ENCODE measurements around the gene COLEC11.
"Not testable (repeated sequence)": the region's sequence is repeated elsewhere in the genome, so short reads cannot be mapped to it uniquely, and the experiment has no call there.

COLEC11 gene

DNA sequence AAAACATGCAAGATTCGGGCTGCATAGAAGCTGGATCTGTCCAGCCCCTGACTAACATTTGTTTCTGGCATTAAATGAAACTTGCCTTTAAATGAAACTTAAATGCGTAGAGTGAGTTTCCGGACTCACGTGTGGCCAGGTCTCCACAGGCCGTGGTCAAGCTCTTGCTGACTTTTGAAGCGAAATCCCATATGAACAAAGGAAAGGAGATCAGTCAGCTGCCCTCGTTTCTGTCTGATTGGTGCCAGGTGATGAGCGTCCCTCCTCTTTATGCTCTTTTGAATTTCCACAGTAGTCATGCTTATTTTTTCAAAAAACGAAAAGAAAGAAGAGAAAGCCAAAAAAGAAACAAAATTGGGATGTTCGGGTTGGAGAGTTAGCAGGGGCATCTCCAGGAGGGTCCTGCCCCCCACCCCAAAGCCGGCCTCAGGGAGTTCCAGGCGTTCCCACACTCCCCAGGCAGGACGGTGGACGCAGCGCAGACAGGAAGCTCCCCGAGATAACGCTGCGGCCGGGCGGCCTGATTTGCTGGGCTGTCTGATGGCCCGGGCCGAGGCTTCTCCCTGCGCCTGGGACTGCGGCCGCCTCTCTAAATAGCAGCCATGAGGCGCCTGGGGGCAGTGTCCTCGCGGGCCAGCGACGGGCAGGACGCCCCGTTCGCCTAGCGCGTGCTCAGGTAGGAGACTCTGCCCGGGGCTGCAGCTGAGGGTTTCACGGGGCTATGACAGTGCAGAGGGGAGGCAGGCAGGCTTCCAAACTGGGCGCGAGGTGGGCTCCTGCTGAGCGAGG lies at the start of gene COLEC11:
Gene COLEC11, plus strand, starts transcription at position 620 of the 789 bp plus-strand sequence. CDS start 9,229 bp downstream, outside the sequence.
- in situ Hi-C loops (cut with MboI; ENCODE audit: low sequenced_read_pairs): no loop called here

DNA sequence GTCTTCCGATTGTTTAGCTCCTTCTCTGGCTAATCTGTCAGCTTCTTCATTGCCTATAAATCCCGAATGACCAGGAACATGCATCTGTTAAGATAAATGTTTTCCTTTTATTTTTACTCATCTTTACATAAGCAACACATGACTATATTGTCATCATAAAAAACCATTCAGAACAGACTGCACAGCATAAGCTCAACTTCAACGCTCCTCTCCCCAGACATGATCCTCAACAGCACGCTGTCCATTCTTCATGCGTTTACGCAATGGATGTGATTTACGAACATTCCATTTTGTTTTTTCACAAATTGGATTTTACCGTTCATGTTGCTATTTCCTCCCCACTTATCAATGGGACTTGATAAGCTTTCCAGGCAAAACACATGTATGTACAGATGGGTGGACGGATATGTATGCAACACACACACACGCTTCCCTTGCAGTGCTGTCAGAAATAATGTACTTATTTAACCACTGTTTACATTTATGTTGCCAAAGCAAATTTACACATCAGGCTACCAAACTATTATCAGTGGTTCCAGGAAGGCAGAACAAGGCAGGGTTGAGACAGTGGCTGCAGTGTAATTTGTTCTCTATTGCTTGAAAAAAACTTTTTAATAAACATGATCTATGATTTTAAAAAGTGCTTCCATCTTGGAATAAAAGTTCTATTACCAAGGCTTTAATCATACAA lies 49.0 kb upstream of the COLEC11 start:
- in situ Hi-C loops (cut with MboI; ENCODE audit: low sequenced_read_pairs): no loop called here

DNA sequence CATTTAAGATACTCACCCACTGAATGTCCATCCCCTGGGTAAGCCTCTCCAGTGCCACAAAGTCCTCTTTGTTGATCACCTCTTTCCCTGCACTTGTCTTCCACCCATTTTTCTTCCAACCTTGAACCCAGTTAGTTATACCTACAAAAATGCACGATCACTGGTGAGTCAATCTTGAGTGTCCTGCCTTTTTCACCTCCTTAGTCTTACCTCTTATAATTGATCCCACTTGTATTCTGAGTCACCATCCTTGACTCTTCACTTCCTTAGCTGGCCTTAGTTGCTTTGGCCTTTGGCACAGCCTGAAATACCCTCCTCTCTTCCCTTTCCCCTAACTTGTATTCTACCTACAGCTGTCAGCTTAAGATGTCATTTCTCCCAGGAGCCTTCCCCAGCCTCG lies 47.0 kb upstream of the COLEC11 start:
- in situ Hi-C loops (cut with MboI; ENCODE audit: low sequenced_read_pairs): no loop called here

DNA sequence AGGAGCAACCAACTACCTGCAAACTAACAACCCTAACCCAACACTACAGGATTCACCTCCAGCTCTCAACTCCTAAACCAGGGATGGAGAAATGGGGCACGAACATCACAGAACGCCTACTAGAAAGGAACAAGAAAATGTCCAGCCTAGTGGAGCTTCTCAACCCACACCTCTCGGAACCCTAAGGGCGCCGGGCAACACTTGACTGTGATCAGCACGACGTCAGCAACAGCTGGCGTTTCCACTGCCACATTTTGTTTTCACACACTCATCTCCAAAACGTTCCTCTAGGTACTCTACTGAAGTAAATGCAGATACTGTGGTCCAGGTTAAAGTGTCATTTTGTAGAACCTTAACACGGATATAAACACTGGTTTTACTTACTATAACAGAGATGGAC lies 41.0 kb upstream of the COLEC11 start:
- in situ Hi-C loops (cut with MboI; ENCODE audit: low sequenced_read_pairs): no loop called here

DNA sequence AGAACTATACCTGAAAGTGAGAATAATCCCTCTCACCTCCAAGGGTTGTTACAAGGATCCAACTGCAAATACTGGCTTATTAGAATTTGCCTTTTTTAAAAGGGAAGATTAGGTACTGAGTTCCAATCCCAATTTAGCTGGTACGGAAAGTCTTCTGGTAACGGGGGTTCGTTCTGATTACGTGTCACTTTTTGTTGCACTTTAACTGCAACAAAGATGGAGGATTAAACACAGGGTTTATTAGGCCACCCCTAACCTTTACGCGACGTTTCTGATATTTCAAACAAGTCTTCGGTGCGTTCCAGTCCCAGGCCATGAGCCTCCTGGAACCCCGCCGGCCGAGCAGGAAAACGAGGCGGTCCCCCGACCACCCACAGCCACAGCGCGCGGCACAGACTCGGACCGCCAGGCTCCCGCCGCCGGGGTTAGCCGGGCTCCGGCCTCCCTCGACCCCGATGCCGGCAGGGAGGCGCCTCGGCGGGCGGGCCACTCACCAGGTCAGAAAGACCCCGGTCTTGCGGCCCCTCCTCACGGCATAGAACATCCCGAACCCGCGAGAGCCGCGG lies 37.2 kb upstream of the COLEC11 start:
- in situ Hi-C loops (cut with MboI; ENCODE audit: low sequenced_read_pairs): no loop called here

DNA sequence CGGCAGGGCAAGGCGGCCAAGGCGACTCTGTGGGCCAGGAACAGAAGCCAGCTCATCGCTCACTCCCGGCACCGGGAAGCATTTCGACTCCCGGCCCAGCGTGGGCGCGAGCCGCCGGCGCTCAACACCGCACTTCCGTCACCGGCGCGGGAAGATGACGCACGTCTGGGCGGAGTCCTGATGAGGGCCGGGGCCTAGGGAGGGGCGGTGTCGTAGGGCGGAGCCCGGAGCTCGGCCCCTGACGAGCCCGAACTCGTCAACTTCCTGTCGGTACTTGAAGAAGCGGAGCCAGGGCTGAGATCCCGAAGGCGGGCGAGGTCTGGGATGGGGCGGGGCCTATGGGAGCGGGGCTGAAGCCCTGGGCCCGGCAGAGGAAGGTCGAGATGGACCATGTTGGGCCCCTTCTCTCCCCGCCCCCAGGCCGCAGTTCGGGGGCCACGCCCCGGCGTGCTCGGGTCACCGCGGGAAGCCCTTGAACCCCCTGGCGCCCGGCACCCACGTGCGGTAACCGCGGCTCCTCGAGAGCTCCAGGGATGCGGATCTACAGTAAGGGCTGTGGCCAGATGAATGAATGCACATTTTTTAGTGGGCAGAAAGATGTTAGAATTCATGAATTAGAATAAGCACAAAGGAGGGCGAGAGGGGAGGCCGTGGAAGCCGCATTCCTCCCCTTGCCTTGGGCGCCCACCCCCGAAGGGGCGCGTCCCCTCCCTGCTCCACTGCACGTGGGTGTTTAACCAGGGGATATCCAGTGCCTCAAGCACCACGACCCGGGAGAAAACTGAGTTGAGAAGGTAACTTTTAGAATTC lies 36.5 kb upstream of the COLEC11 start, which contains the start of gene RNASEH1:
Gene RNASEH1, minus strand, starts transcription at position 129 of the 810 bp plus-strand sequence. Its CDS starts 73 bp downstream, at position 56.
- in situ Hi-C loops (cut with MboI; ENCODE audit: low sequenced_read_pairs): no loop called here

DNA sequence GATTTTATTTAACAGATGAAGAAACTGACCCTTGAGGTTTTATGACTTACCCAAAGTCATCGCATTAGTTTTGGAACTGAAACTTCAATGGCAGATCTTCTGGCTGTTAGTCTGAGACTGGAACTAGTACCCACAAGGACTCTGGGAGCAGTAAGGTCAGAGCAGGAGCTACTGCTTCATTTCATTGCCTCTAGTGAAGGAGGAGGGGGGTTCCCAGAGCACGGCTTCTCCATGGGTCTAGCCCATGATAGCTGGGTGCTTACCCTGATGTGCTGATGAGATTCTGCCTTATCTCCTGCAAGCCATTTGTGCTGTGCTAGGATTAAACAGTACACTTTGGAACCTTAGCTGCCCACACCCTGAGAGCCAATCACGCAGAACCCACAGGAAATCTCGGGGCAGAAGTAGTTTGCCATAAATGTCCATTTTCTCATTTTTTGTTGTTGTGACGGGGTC lies 31.4 kb upstream of the COLEC11 start:
- in situ Hi-C loops (cut with MboI; ENCODE audit: low sequenced_read_pairs): no loop called here

DNA sequence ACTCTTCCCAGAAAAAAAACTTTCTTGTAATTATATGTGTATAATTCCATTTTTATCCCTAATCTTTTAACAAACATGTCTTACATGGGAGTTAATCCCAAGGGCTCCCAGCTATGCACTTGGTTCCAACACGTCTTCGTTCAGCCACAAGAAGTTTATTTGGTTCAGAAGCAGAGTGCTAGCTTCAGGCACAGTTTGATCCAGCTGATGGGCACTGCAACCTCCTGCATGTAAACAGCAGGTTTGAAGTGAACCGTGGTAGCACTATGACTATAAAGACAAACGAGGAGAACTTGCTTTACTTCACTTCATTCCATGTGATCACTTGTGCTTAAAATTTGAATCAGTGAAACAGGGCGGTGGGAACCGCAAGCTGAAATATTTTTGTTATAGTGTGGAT lies 29.8 kb upstream of the COLEC11 start:
- in situ Hi-C loops (cut with MboI; ENCODE audit: low sequenced_read_pairs): no loop called here

DNA sequence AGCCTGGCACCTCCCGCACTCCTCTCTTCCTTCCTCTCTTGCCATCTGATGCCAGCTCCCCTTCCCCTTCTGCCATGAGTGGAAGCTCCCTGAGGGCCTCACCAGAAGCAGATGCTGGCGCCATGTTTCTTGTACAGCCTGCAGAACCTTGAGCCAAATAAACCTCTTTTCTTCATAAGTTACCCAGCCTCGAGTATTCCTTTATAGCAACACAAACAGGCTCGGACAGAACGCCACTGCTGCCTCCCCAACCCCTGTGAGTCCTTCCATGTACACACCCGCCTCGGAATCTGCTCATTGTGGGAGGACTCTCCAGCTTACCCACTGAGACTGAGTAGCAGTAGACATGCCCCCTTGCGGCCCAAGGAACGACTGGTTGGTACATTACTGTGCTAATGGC lies 28.1 kb upstream of the COLEC11 start:
- in situ Hi-C loops (cut with MboI; ENCODE audit: low sequenced_read_pairs): no loop called here

DNA sequence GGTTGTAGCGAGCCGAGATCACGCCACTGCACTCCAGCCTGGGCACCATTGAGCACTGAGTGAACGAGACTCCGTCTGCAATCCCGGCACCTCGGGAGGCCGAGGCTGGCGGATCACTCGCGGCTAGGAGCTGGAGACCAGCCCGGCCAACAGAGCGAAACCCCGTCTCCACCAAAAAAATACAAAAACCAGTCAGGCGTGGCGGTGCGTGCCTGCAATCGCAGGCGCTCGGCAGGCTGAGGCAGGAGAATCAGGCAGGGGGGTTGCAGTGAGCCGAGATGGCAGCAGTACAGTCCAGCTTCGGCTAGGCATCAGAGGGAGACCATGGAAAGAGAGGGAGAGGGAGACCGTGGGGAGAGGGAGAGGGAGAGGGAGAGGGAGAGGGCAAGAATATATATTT lies 25.3 kb upstream of the COLEC11 start:
- in situ Hi-C loops (cut with MboI; ENCODE audit: low sequenced_read_pairs): not testable (repeated sequence)

DNA sequence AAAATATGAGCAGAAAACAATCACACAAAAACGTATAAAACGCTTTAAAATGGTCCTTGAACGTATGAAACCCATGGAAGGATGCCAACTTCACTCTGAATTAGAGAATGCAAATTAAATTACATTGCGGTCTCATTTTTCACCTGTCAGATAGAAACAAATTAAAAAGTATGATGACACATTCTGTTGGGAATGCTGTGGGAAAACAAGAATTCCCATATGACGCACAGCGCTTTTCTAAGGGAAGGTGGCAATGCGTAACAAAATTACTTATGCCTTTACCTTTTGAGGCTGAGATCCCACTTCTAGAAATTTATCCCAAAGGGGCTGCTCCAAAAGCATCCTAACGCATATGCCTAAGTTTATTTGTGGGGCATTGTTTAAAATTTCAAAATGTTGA lies 23.6 kb upstream of the COLEC11 start:
- in situ Hi-C loops (cut with MboI; ENCODE audit: low sequenced_read_pairs): no loop called here

DNA sequence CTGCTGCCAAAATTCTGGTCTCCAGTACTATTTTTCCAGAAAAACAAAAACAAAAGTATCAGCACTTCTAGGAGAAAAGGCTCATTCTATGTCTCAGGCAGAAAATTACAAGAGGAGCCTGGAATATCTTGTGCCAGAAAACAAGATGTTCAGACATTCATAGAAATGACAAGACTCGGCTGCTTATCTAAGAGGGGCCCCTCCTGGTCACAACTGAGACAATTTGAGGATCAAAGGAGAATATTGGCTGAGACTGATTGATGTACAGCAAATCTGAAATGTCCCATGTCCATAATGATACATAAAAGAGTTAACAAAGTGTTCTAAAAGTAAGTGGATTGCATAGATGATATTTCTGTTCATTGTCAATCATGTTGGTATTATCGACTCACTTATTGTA lies 22.3 kb upstream of the COLEC11 start:
- in situ Hi-C loops (cut with MboI; ENCODE audit: low sequenced_read_pairs): no loop called here

DNA sequence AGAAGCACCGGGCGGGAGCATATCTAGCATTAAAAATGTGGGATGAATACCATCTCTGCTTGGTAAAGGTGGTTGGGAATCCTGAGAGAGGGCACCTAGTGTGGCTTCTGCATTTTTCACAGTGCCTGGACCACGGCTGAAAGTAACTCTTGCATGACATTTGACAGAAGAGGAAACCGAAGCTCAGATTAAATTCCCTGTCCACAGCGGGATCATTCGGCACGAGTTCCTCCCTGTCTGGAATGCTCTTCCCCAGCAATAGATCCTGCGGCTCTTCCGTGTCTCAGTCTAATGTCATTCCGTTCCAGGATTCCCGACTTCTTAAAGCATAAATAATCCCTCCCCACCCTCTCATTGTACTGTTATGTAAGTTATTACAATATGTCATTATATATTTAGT lies 20.8 kb upstream of the COLEC11 start:
- in situ Hi-C loops (cut with MboI; ENCODE audit: low sequenced_read_pairs): no loop called here

DNA sequence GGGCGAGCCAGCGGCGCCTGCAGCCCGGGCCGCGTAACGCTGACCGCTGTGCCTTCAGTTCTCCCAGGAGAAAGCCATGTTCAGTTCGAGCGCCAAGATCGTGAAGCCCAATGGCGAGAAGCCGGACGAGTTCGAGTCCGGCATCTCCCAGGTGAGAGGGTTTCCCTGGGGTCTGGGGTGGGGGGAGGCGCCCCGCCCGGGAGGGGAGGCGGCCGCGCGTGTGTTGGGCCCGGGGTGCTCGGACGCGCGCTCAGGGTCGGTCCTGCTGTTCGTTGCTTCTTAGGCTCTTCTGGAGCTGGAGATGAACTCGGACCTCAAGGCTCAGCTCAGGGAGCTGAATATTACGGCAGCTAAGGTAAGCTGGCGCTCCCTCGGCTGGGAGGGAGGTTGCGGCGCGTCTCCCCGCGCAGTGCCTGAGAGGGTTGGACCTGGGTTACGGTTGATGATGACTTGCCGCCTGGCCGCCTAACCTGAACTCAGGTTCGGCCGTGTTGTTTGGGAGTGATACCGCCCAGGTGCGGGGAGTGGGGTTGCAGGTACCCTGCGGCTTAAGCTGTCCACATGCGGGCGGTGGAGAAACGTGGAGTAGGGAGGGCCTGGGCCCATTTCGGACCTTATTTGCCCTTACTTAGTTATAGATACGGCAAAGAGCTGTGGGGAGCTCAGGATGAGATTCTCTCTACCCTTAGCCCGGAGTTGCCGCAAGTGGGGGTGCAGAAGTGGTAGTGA lies 19.2 kb upstream of the COLEC11 start:
- in situ Hi-C loops (cut with MboI; ENCODE audit: low sequenced_read_pairs): no loop called here

DNA sequence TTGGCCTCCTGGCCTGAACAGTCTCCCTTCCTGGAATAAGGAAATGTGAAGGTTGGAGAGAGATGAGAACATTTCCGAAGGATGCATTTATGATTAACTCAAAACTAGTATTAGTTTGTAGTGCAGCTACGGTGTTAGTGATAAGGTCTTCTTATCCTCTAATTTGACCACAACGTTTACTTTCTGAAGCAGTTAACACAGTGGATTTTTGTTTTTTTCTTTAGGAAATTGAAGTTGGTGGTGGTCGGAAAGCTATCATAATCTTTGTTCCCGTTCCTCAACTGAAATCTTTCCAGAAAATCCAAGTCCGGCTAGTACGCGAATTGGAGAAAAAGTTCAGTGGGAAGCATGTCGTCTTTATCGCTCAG lies 18.7 kb upstream of the COLEC11 start:
- in situ Hi-C loops (cut with MboI; ENCODE audit: low sequenced_read_pairs): not testable (repeated sequence)

DNA sequence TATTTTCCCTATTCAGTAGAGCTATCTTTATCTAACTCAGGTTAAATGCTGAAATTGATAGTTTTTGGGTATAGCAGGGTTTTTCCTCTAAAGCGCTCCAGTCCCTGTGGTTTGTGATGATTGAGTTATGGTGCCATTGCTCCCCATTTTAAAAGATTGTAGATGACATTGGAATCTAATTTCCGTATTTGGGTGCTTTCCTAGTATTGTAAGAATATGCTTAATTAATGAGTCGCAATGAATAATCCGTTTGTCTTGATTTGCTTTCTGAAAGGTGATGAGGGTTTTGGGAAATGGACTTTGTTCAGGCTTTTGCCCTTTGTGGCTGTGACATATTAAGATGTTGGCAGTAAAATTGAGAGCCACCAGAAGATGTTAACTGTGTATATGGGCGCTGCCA lies 15.9 kb upstream of the COLEC11 start:
- in situ Hi-C loops (cut with MboI; ENCODE audit: low sequenced_read_pairs): no loop called here

DNA sequence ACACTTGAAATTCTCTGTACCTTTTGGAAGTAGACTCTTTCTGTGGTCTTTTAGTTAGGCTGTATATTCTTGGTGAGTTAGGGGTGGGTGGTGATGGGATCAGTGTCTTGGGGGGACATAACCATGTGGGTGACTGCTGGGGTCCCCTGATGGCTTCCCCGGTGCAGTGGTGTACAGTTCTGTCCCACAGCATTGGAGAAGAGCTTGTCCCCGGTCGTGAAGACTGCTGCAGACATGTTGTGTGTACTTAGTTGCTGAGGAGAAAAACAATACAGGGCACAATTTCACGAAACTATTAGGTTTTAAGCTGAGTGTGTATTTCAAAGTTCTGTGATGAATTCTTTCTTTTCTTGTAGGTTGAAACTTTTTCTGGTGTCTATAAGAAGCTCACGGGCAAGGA lies 14.5 kb upstream of the COLEC11 start:
- in situ Hi-C loops (cut with MboI; ENCODE audit: low sequenced_read_pairs): no loop called here

DNA sequence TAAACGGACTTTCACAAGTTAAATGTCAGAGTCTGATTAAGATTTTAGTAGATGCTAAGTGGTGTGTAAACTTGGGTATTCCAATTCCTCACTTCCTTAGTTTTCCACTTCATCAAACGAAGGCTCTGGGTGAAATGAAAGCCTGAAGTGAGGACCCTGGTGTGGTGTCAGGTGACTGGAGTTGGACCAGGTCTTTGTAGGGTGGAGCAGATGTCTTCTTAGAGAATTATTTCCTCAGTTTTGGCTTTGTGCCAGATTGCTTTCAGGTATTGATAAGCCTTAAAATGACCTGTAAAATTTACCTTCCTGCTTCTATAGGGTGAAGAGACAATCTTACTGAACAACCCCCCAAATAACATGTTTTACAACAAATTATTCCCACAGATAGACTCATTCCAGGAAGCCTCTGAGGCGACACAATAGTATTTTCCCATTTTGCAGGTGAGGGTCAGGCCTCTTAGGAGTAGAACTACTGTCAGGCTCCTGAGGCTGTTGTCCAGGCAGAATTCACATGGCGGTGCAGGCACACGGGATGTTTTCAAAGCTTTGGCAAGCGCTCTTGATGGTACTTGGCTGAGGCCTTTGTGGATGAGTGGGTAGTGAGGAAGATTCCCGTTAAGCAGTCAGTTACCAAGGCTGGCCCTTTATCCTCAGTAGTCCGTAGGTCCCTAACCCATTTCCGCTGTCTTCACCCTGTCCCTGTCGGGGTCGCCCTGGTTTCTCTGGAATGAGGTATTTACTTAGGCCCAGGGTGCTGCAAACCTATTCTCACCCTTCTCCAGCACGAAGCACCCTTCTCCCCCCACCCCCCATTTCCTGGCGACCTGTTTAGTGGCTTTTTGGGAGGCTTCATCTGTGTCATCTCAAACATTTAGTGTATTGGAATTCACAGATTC lies 13.3 kb upstream of the COLEC11 start:
- in situ Hi-C loops (cut with MboI; ENCODE audit: low sequenced_read_pairs): no loop called here

DNA sequence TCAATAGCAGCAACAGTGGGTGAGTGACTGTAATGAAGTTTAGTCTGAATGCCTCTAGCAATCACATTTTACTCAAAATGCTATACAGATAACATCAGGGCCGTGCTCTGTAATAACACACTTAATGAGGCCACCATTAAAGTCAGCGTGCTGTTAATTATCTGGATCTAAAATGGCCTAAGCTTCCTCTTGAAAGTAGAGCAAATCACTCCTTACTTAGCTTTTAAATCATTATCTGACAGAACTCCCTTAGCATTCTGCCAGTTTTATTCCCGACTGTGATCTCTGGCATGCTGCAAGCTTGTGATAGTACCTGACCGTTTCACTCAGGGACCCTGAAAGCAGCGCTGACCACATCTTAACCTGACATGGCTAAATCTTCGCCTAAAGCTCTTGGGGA lies 10.8 kb upstream of the COLEC11 start:
- in situ Hi-C loops (cut with MboI; ENCODE audit: low sequenced_read_pairs): no loop called here
